ENCODE data around the gene TBC1D5. TPM values are rescaled to one million over a fixed set of nuclear protein-coding genes. Genes with fewer than 3 reads are reported as not detected.

TBC1D5 gene
- total RNA-seq, 1 experiment from 2014 or later, result 36.4 TPM

GRCh38 chr3:17432236-17432635 lies 310.2 kb downstream of the TBC1D5 start:
- DNase-seq, result no peak
- H3K4me1 Mint-ChIP-seq (ENCODE audit: low read depth, unreplicated experiment), result no peaks in the 10 kb centered on the region
- no peaks in the 10 kb centered on the region for H3K36me3 ChIP-seq (ENCODE audit: control insufficient read depth, insufficient read depth, low read length)
- no peaks in the 10 kb centered on the region for H3K9me3 Mint-ChIP-seq (ENCODE audit: unreplicated experiment)
- BruUV-seq (replicated peaks), result no TSS peak
- TF ChIP-seq CTCF (IDR thresholded peaks at IDR 0.05; ENCODE audit: insufficient read depth in 1 of 2, low read depth in 1 of 2, low read length in 1 of 2, severe bottlenecking in 1 of 2, unreplicated experiment in 1 of 2), result no peak
- ChIA-PET POLR2A (no interaction called here), CTCF (interaction anchor here (1.0 kb wide), 1 partner anchor 409 kb away, joined by 3 read pairs; no protein-coding TSS in a partner anchor)
- no peaks in the 10 kb centered on the region for H3K4me1 ChIP-seq
- no peaks in the 10 kb centered on the region for H3K27me3 Mint-ChIP-seq (ENCODE audit: insufficient read depth, unreplicated experiment)
- no peaks in the 10 kb centered on the region for H3K9me3 ChIP-seq
- no peak overlapping the region for H3K4me3 Mint-ChIP-seq (ENCODE audit: unreplicated experiment)
- no peaks in the 10 kb centered on the region for H3K27me3 ChIP-seq (replicated peaks; ENCODE audit: control insufficient read depth, insufficient read depth, low read length)
- peaks cover 5% of the 10 kb centered on the region for H3K36me3 Mint-ChIP-seq (ENCODE audit: insufficient read depth, unreplicated experiment)
- intact Hi-C loops (cut with micrococcal nuclease; ENCODE audit: unreplicated experiment), result no loop called here
- H3K4me3 ChIP-seq (ENCODE audit: low read depth, low read length), result no peak overlapping the region
- no peak overlapping the region for H3K27ac Mint-ChIP-seq (ENCODE audit: unreplicated experiment)

DNA sequence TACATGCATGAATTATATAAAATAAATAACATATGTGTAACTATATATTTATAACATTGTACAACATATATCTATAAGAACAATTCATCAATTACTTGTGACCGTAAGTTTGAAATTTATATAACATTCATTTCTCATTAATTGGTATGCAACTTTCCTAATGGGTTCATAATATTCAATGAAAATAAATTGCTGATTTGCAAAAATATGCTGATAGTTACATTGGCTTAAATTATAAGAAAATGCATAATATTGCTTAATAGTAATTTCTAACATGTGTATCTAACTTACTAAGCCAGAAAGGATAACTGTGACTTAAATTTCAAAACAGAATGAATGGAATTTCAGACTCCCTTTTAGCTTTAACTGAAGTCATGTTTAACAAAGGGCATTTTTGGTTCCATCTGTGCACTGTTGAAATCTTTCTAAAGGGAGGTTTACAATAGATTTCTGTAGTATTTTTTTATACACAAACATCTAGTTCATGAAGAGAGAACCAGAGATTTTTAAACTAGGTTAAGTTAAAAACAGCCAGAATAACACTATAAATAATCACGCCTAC lies 310.9 kb downstream of the TBC1D5 start:
- intact Hi-C loops (cut with micrococcal nuclease; ENCODE audit: unreplicated experiment), result loop anchor here (1.0 kb wide), 2 partner anchors 255 to 410 kb away; no protein-coding TSS in a partner anchor
- H3K4me3 ChIP-seq (ENCODE audit: low read depth, low read length), result no peak overlapping the region
- H3K27ac Mint-ChIP-seq (ENCODE audit: unreplicated experiment), result no peak overlapping the region
- H3K27me3 Mint-ChIP-seq (ENCODE audit: insufficient read depth, unreplicated experiment), result no peaks in the 10 kb centered on the region
- peaks cover 5% of the 10 kb centered on the region for H3K36me3 Mint-ChIP-seq (ENCODE audit: insufficient read depth, unreplicated experiment)
- no peaks in the 10 kb centered on the region for H3K4me1 Mint-ChIP-seq (ENCODE audit: low read depth, unreplicated experiment)
- BruUV-seq (replicated peaks), result no TSS peak
- ChIA-PET POLR2A (no interaction called here), CTCF (interaction anchor here (1.0 kb wide), 1 partner anchor 410 kb away, joined by 3 read pairs; no protein-coding TSS in a partner anchor)
- DNase-seq, result no peak
- no peaks in the 10 kb centered on the region for H3K9me3 Mint-ChIP-seq (ENCODE audit: unreplicated experiment)
- no peak for TF ChIP-seq CTCF (IDR thresholded peaks at IDR 0.05; ENCODE audit: insufficient read depth in 1 of 2, low read depth in 1 of 2, low read length in 1 of 2, severe bottlenecking in 1 of 2, unreplicated experiment in 1 of 2)
- H3K4me1 ChIP-seq, result no peaks in the 10 kb centered on the region
- H3K36me3 ChIP-seq (ENCODE audit: control insufficient read depth, insufficient read depth, low read length), result no peaks in the 10 kb centered on the region
- H3K4me3 Mint-ChIP-seq (ENCODE audit: unreplicated experiment), result no peak overlapping the region
- H3K9me3 ChIP-seq, result no peaks in the 10 kb centered on the region
- H3K27me3 ChIP-seq (replicated peaks; ENCODE audit: control insufficient read depth, insufficient read depth, low read length), result no peaks in the 10 kb centered on the region

DNA sequence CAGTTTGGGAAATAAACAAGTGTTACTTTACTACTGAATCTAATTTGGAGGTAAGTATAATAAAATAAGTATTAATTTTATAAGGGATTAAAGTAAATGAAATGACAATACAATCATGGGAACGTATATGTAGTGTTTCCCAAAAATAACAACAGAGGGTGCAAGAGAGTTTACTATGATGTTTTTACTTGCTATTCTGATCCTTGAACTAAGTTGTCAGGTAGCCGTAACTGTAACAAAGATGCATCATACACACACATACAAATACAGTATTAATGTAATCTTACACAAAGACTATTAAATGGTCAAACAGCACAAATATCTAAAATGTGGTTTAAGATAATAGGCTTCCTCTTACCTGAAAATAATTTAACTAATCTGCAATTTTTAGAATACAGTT lies 311.4 kb downstream of the TBC1D5 start:
- ChIA-PET POLR2A (no interaction called here), CTCF (no interaction called here)
- peak; percentile 25 to 43 for TF ChIP-seq CTCF (IDR thresholded peaks at IDR 0.05; ENCODE audit: insufficient read depth in 1 of 2, low read depth in 1 of 2, low read length in 1 of 2, severe bottlenecking in 1 of 2, unreplicated experiment in 1 of 2)
- no peaks in the 10 kb centered on the region for H3K4me1 ChIP-seq
- no peak overlapping the region for H3K4me3 Mint-ChIP-seq (ENCODE audit: unreplicated experiment)
- no peaks in the 10 kb centered on the region for H3K27me3 ChIP-seq (replicated peaks; ENCODE audit: control insufficient read depth, insufficient read depth, low read length)
- intact Hi-C loops (cut with micrococcal nuclease; ENCODE audit: unreplicated experiment), result loop anchor here (1.0 kb wide), 2 partner anchors 255 to 410 kb away; no protein-coding TSS in a partner anchor
- no peak overlapping the region for H3K27ac Mint-ChIP-seq (ENCODE audit: unreplicated experiment)
- no peaks in the 10 kb centered on the region for H3K36me3 ChIP-seq (ENCODE audit: control insufficient read depth, insufficient read depth, low read length)
- peaks cover 5% of the 10 kb centered on the region for H3K36me3 Mint-ChIP-seq (ENCODE audit: insufficient read depth, unreplicated experiment)
- H3K9me3 Mint-ChIP-seq (ENCODE audit: unreplicated experiment), result no peaks in the 10 kb centered on the region
- BruUV-seq (replicated peaks), result no TSS peak
- no peaks in the 10 kb centered on the region for H3K9me3 ChIP-seq
- H3K27me3 Mint-ChIP-seq (ENCODE audit: insufficient read depth, unreplicated experiment), result no peaks in the 10 kb centered on the region
- no peaks in the 10 kb centered on the region for H3K4me1 Mint-ChIP-seq (ENCODE audit: low read depth, unreplicated experiment)
- no peak for DNase-seq
- H3K4me3 ChIP-seq (ENCODE audit: low read depth, low read length), result no peak overlapping the region
